Lower lobe of right lung (tissue), 2 donors: ENCODE data around the gene FHIT. TPM values are rescaled to one million over a fixed set of nuclear protein-coding genes. Genes with fewer than 3 reads are reported as not detected.

Source experiments
- ATAC-seq, 2 donors: fragments of 200-7000 bp; cut with Tn5 transposase; one replicate each; pipeline ENCODE4 v1.9.1; 2020 to 2022; ENCODE audit warnings: mild to moderate bottlenecking in 2 of 2, moderate library complexity in 2 of 2
- DNase-seq: peaks from one replicate; pipeline ENCODE4 v3.0.0-alpha.2; 2020
- H3K27ac ChIP-seq: fragments of 200-600 bp; one replicate; pipeline ENCODE4 v1.8.0; 2022
- H3K27me3 ChIP-seq: fragments of 200-600 bp; one replicate; pipeline ENCODE4 v1.8.0; 2022; ENCODE audit warnings: low read depth
- H3K36me3 ChIP-seq: fragments of 200-600 bp; one replicate; pipeline ENCODE4 v1.8.0; 2022; ENCODE audit warnings: mild to moderate bottlenecking
- H3K4me1 ChIP-seq: fragments of 200-600 bp; one replicate; pipeline ENCODE4 v1.8.0; 2022
- H3K4me3 ChIP-seq: fragments of 200-600 bp; one replicate; pipeline ENCODE4 v1.8.0; 2022; ENCODE audit warnings: mild to moderate bottlenecking
- H3K9me3 ChIP-seq: fragments of 200-600 bp; one replicate; pipeline ENCODE4 v1.8.0; 2022
- intact Hi-C: fragments of 100-400 bp; cut with DNase I; formaldehyde crosslinking; loops from one replicate; pipeline ENCODE4 v1.11.0; 2022
- total RNA-seq: library from RNA; stranded (reverse); fragmentation: NEBNext Ultra II Directional; extraction: Animal tissue kit (Norgen Biotek cat#: 25700); gene quantifications from one replicate; pipeline ENCODE4 v1.2.1, GENCODE V29; 2021
- TF ChIP-seq, protein P1 (sequence below): fragments of 200-600 bp; IDR thresholded peaks from one replicate; pipeline ENCODE4 v1.8.0; 2022; ENCODE audit warnings: antibody characterized with exemption, mild to moderate bottlenecking
- donor health status: DM: no; HTN: yes; CAD: no; lungs with severe emphysema.

Gene FHIT
- total RNA-seq, 1 donor from 2014 or later = 10.3 TPM

DNA sequence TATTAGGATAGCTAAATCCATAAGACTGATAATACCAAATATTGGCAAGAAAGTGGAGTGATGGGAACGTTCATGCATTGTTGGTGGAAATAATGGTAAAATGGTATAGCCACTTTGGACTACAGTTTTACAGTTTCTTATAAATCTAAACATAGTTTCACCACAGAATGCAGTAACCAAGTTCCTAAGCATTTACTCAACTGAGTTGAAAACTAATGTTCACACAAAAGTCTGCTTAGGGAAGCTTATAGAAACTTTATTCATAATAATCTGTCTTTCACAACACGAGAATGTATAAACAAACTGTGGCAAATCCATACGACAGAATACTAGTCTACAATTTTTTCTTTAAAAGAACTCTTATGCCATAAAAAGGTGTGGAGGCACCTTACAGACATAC, 969.3 kb downstream of the FHIT start:
- ATAC-seq (no peak), DNase-seq (no peak)
- Histone ChIP-seq H3K36me3 (no peaks in the 10 kb centered on the region), H3K4me3 (no peak overlapping the region), H3K9me3 (no peaks in the 10 kb centered on the region), H3K4me1 (no peaks in the 10 kb centered on the region), H3K27me3 (no peaks in the 10 kb centered on the region), H3K27ac (no peak overlapping the region)
- intact Hi-C loops = no loop called here
- TF ChIP-seq, protein P1, sequence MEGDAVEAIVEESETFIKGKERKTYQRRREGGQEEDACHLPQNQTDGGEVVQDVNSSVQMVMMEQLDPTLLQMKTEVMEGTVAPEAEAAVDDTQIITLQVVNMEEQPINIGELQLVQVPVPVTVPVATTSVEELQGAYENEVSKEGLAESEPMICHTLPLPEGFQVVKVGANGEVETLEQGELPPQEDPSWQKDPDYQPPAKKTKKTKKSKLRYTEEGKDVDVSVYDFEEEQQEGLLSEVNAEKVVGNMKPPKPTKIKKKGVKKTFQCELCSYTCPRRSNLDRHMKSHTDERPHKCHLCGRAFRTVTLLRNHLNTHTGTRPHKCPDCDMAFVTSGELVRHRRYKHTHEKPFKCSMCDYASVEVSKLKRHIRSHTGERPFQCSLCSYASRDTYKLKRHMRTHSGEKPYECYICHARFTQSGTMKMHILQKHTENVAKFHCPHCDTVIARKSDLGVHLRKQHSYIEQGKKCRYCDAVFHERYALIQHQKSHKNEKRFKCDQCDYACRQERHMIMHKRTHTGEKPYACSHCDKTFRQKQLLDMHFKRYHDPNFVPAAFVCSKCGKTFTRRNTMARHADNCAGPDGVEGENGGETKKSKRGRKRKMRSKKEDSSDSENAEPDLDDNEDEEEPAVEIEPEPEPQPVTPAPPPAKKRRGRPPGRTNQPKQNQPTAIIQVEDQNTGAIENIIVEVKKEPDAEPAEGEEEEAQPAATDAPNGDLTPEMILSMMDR = no peak

DNA sequence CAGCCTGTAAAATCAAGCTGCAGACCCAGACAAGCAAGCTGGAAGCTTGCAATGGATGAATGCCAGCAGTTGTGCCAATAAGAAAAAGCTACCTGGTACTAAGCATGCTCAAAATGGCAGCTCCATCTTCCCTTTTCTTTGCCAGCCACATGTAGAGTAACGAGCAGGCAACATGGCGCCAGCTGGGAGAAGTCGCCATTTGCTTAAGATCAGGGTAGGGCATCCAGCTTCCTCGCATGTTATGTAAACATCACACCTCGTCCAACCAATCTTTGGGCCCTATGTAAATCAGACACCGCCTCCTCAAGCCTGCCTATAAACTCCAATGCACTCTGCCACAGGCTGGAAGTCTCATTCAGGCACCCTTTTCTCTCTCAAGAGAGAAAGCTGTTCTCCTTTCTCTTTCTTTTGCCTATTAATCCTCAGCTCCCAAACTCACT, 973.9 kb downstream of the FHIT start:
- Histone ChIP-seq H3K4me3 (no peak overlapping the region), H3K4me1 (no peaks in the 10 kb centered on the region), H3K9me3 (no peaks in the 10 kb centered on the region), H3K27me3 (no peaks in the 10 kb centered on the region), H3K27ac (no peak overlapping the region), H3K36me3 (no peaks in the 10 kb centered on the region)
- TF ChIP-seq, protein P1 = no peak
- intact Hi-C loops = no loop called here
- ATAC-seq = no peak
- no peak for DNase-seq

DNA sequence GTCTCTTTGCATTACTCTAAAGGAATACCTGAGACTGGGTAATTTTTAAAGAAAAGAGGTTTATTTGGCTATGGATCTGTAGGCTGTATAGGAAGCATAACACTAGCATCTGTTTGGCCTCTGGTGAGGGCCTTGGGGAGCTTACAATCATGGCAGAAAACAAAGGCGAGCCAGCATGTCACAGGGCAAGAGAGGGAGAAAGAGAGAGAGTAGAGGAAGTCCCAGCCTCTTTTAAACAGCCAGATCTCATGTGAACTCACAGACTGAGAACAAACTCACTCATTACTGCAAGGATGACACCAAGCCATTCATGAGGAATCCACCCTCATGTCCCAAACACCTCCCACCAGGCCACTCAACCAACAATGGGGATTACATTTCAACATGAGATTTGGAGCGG, 974.6 kb downstream of the FHIT start:
- TF ChIP-seq, protein P1 = no peak
- H3K9me3 ChIP-seq = no peaks in the 10 kb centered on the region
- intact Hi-C loops = no loop called here
- no peaks in the 10 kb centered on the region for H3K36me3 ChIP-seq
- no peak for ATAC-seq
- no peaks in the 10 kb centered on the region for H3K4me1 ChIP-seq
- H3K4me3 ChIP-seq = no peak overlapping the region
- no peak for DNase-seq
- no peaks in the 10 kb centered on the region for H3K27me3 ChIP-seq
- H3K27ac ChIP-seq = no peak overlapping the region

DNA sequence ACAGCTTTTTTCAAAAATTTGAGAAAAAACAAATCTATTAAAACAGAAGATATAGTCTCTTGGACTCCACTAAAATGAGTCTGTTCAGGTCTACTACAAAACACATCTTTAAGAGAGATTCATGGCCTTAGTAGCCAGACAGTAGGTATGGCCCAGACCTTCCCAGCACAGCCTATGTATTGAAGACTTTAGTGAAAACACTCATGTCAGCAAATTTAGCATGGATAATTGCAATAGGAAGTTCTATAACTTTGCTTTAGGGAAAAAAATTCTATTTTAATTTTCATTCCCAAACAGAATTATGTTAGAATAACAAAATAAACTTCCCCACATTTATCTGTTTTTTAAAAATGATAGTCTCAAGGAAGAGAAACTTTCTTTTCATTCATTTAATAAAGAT, 976.6 kb downstream of the FHIT start:
- DNase-seq = no peak
- ATAC-seq = no peak
- intact Hi-C loops = no loop called here
- no peaks in the 10 kb centered on the region for H3K36me3 ChIP-seq
- no peaks in the 10 kb centered on the region for H3K4me1 ChIP-seq
- no peaks in the 10 kb centered on the region for H3K27me3 ChIP-seq
- TF ChIP-seq, protein P1 = no peak
- no peaks in the 10 kb centered on the region for H3K9me3 ChIP-seq
- H3K4me3 ChIP-seq = no peak overlapping the region
- no peak overlapping the region for H3K27ac ChIP-seq

DNA sequence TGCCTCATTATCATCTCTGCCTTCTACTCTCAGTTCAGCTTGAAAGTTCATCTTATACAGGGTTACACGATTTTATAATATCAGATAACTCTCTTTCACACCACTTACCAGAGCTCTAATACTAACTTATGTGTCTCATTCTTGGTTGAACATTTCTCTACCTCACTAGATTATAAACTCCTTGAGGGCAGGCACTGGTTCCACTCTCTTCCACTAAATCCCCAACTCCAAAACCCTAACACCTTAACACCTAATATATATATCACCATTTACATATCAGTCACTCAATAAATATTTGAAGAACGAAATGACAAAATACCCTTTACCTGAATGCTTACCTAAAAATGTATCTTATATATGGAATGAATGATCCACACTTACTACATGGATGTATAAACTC, 977.2 kb downstream of the FHIT start:
- no peaks in the 10 kb centered on the region for H3K27me3 ChIP-seq
- H3K27ac ChIP-seq = no peak overlapping the region
- no peaks in the 10 kb centered on the region for H3K36me3 ChIP-seq
- intact Hi-C loops = no loop called here
- DNase-seq (no peak), ATAC-seq (no peak)
- no peaks in the 10 kb centered on the region for H3K9me3 ChIP-seq
- TF ChIP-seq, protein P1 = no peak
- H3K4me1 ChIP-seq = no peaks in the 10 kb centered on the region
- no peak overlapping the region for H3K4me3 ChIP-seq

DNA sequence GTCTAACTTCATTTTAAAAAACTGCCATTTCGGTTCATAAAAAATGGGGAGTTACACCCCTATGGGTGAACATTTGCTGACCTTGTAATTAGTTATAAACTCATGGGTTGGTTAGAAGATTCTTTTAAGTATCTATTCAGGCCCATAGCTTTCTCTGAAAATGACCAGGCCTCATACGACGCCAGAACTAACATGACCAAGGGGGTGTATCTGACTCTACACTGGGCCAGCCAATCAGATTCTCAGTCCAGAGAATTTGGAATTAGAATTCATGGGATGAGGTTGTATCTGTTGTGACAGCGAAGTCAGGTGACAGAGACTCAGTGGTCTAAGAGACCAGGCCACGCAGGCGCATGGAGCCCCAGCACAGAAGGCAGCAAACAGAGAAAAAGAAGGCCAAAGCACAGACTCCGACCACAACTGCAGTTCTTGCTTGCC, 981.4 kb downstream of the FHIT start:
- no peak overlapping the region for H3K27ac ChIP-seq
- intact Hi-C loops = no loop called here
- DNase-seq = no peak
- H3K27me3 ChIP-seq = no peaks in the 10 kb centered on the region
- H3K9me3 ChIP-seq = no peaks in the 10 kb centered on the region
- H3K36me3 ChIP-seq = no peaks in the 10 kb centered on the region
- ATAC-seq = no peak
- no peak overlapping the region for H3K4me3 ChIP-seq
- TF ChIP-seq, protein P1 = no peak
- H3K4me1 ChIP-seq = no peaks in the 10 kb centered on the region
